T-cell (primary cell): Measurements from ENCODE around the gene ZMYM2. TPM values are rescaled to one million over a fixed set of nuclear protein-coding genes. Genes with fewer than 3 reads are reported as not detected.

Experiments
- ATAC-seq, 4 experiments: fragments of 200-7000 bp in 3 of 4; fragments of 150-1000 bp in 1 of 4; cut with Tn5 transposase; replicated peaks in 1 of 4; 1 replicate in 3 of 4; 2 replicates in 1 of 4; pipeline ENCODE4 v1.10.0; 2021; ENCODE audit warnings: moderate library complexity in 3 of 4, mild to moderate bottlenecking in 2 of 4, moderate number of reproducible peaks in 1 of 4
- CTCF ChIA-PET, 2 donors: fragments of 300-600 bp; sonication (Branson Sonifier 250); formaldehyde crosslinking; loops; one replicate each; lab custom pipeline; 2022; ENCODE audit warnings: antibody characterized with exemption in 2 of 2; lab: Charles Lee
- POLR2A ChIA-PET, 2 donors: fragments of 300-600 bp; sonication (Branson Sonifier 250); formaldehyde crosslinking; loops; one replicate each; lab custom pipeline; 2022; ENCODE audit warnings: antibody characterized with exemption in 2 of 2; lab: Charles Lee
- DNase-seq, 35 experiments: peaks; one replicate each; pipeline versions ENCODE4 v3.0.0 to v3.0.0-alpha.2; 2013 to 2023
- H3K27ac ChIP-seq: one replicate; pipeline ENCODE4 v1.5.1; 2013; ENCODE audit warnings: low read length
- H3K27me3 ChIP-seq, 2 experiments: replicated peaks in 1 of 2; 1 replicate in 1 of 2; 2 replicates in 1 of 2; pipeline versions ENCODE4 v1.6.1 to v1.7.0; 2013; ENCODE audit warnings: low read length in 1 of 2, mixed read lengths in 1 of 2; ENCODE audit not compliant: control insufficient read depth in 2 of 2, insufficient read depth in 2 of 2; ENCODE audit errors: extremely low read depth in 1 of 2
- H3K36me3 ChIP-seq, 2 donors: 1 replicate in 1 of 2; 2 replicates in 1 of 2; pipeline versions ENCODE4 v1.6.1 to v1.7.0; 2013; ENCODE audit warnings: low read length in 1 of 2; ENCODE audit not compliant: control insufficient read depth in 2 of 2, insufficient read depth in 1 of 2; ENCODE audit errors: extremely low read depth in 1 of 2
- H3K4me1 ChIP-seq, 2 experiments: 1 replicate in 1 of 2; 2 replicates in 1 of 2; pipeline versions ENCODE4 v1.6.1 to v1.7.0; 2013; ENCODE audit warnings: low read length in 2 of 2, mixed read lengths in 1 of 2; ENCODE audit not compliant: insufficient read depth in 2 of 2, control insufficient read depth in 1 of 2; ENCODE audit errors: extremely low read depth in 1 of 2
- H3K4me3 ChIP-seq, 2 donors: 1 replicate in 1 of 2; 2 replicates in 1 of 2; pipeline versions ENCODE4 v1.5.1 to v1.7.0; 2013; ENCODE audit warnings: mild to moderate bottlenecking in 2 of 2, low read length in 1 of 2, moderate library complexity in 1 of 2; ENCODE audit not compliant: control insufficient read depth in 1 of 2; ENCODE audit errors: extremely low read depth in 1 of 2
- H3K9me3 ChIP-seq: 2 replicates; pipeline ENCODE4 v1.7.0; 2013
- H3K27ac Mint-ChIP-seq, 2 donors: one replicate each; pipeline ENCODE4 v1.8.0; 2020 to 2021; ENCODE audit warnings: mild to moderate bottlenecking in 2 of 2, mixed read lengths in 2 of 2
- H3K27me3 Mint-ChIP-seq, 2 donors: one replicate each; pipeline ENCODE4 v1.8.0; 2021 to 2022; ENCODE audit warnings: mixed read lengths in 2 of 2
- H3K36me3 Mint-ChIP-seq: one replicate; pipeline ENCODE4 v1.8.0; 2021; ENCODE audit warnings: mixed read lengths
- H3K4me1 Mint-ChIP-seq, 3 donors: one replicate each; pipeline ENCODE4 v1.8.0; 2020 to 2022; ENCODE audit warnings: mixed read lengths in 3 of 3, mild to moderate bottlenecking in 1 of 3
- H3K4me3 Mint-ChIP-seq, 3 donors: one replicate each; pipeline ENCODE4 v1.8.0; 2020 to 2022; ENCODE audit warnings: mild to moderate bottlenecking in 3 of 3, mixed read lengths in 3 of 3, moderate library complexity in 3 of 3
- H3K9me3 Mint-ChIP-seq, 3 donors: one replicate each; pipeline ENCODE4 v1.8.0; 2020 to 2022; ENCODE audit warnings: mixed read lengths in 3 of 3
- WGBS: methylation state at CpG from one replicate; pipeline ENCODE4 v1.1.5; 2013; ENCODE audit warnings: missing lambda C conversion rate; ENCODE audit not compliant: insufficient coverage; 5-methylcytosine and 5-hydroxymethylcytosine counted together
- total RNA-seq, 35 experiments: library from RNA in 6 of 35; stranded (reverse) in 6 of 35; fragments of 120-200 nt in 1 of 35; gene quantifications; one replicate each; pipeline versions ENCODE4 v1.2.1 to v1.2.4 and lab custom pipeline; 2013 to 2026

The ZMYM2 gene
- total RNA-seq, 5 donors from 2014 or later (not counting 1 experiment from before 2014, with no cell fraction given), result 63.6 to 123 (median 83.6) TPM

GRCh38 chr13:20069956-20070355, 111.4 kb downstream of the ZMYM2 start:
- Histone ChIP-seq H3K4me3 (no peak overlapping the region), H3K27ac (no peak overlapping the region), H3K36me3 (peaks cover 0 to 58% of the 10 kb centered on the region in 2 donors), H3K4me1 (peaks cover 0 to 8% of the 10 kb centered on the region in 2 experiments), H3K9me3 (no peaks in the 10 kb centered on the region), H3K27me3 (no peaks in the 10 kb centered on the region)
- no peaks in the 10 kb centered on the region for H3K27me3 Mint-ChIP-seq
- H3K4me1 Mint-ChIP-seq, result peaks cover 4 to 18% (median 4%) of the 10 kb centered on the region in 3 donors
- no peak for ATAC-seq
- H3K27ac Mint-ChIP-seq, result no peak overlapping the region
- 83% methylated on average over 1 of the region's 3 CpGs for WGBS
- ChIA-PET POLR2A (no interaction called here), CTCF (interaction anchor here in 1 of 2 donors (0.6 kb wide), 1 partner anchor 58 kb away, joined by 3 read pairs; no protein-coding TSS in a partner anchor)
- no peaks in the 10 kb centered on the region for H3K9me3 Mint-ChIP-seq
- H3K36me3 Mint-ChIP-seq, result peaks cover 48% of the 10 kb centered on the region
- DNase-seq, result no peak
- H3K4me3 Mint-ChIP-seq, result no peak overlapping the region

DNA sequence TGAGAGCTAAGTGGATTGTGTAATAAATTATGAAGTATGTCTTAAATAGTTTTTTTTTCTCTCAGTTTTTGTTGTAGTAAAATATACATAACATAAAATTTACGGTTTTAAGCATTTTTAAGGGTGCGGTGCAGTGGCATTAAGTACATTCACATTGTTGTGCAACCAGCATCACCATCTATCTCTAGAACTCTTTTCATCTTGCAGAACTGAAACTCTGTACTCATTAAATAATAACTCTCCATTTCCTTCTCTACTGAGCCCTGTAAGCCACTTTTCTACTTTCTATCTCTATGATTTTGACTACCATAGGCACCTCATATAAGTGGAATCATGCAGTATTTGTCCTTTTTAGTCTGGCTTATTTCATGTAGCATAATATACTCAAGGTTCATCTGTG, 115.2 kb downstream of the ZMYM2 start:
- CTCF ChIA-PET, result no interaction called here
- WGBS, result no CpG with 5 or more reads among the region's 2 CpGs

DNA sequence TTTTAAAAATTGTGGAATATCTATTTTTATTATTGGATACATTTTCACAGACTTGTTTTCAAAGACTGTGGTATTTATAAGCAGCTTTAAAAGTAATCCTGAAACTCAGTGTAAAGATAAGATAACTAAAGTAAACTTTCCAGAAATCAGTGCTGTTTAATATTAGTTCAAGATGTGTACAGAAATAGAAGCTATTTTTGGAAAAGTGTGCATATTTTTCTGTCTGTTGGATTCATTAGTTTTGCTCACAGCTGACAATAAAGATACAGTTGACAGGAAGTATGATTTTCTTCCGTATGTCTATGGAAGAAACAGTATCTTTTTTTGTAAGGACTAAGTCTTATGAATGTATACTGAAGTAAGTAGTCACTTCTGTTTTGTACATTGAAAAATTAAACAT, 116.4 kb downstream of the ZMYM2 start:
- Mint-ChIP-seq H3K4me1 (peaks cover 4 to 20% (median 4%) of the 10 kb centered on the region in 3 donors), H3K27me3 (no peaks in the 10 kb centered on the region), H3K9me3 (no peaks in the 10 kb centered on the region), H3K36me3 (peaks cover 37% of the 10 kb centered on the region), H3K4me3 (no peak overlapping the region), H3K27ac (peak overlapping the region in 1 of 2 donors; percentile 22)
- Histone ChIP-seq H3K36me3 (peaks cover 0 to 32% of the 10 kb centered on the region in 2 donors), H3K27me3 (no peaks in the 10 kb centered on the region), H3K4me1 (peaks cover 0 to 8% of the 10 kb centered on the region in 2 experiments), H3K27ac (no peak overlapping the region), H3K4me3 (no peak overlapping the region), H3K9me3 (no peaks in the 10 kb centered on the region)
- no CpG with 5 or more reads among the region's 1 CpG for WGBS
- ChIA-PET CTCF (no interaction called here), POLR2A (no interaction called here)
- ATAC-seq, result no peak
- no peak for DNase-seq

More for the DNA sequence above, 115.2 kb downstream of the ZMYM2 start:
- peaks cover 44% of the 10 kb centered on the region for H3K36me3 Mint-ChIP-seq
- DNase-seq (no peak), ATAC-seq (no peak)
- no peaks in the 10 kb centered on the region for H3K9me3 ChIP-seq
- peaks cover 0 to 36% of the 10 kb centered on the region in 2 donors for H3K36me3 ChIP-seq
- H3K4me3 Mint-ChIP-seq, result no peak overlapping the region
- H3K27me3 ChIP-seq, result no peaks in the 10 kb centered on the region
- peaks cover 0 to 8% of the 10 kb centered on the region in 2 experiments for H3K4me1 ChIP-seq
- no peak overlapping the region for H3K4me3 ChIP-seq
- peaks cover 4 to 20% (median 4%) of the 10 kb centered on the region in 3 donors for H3K4me1 Mint-ChIP-seq
- H3K27ac ChIP-seq, result no peak overlapping the region
- no peaks in the 10 kb centered on the region for H3K9me3 Mint-ChIP-seq
- H3K27me3 Mint-ChIP-seq, result no peaks in the 10 kb centered on the region
- H3K27ac Mint-ChIP-seq, result no peak overlapping the region
- POLR2A ChIA-PET, result no interaction called here

DNA sequence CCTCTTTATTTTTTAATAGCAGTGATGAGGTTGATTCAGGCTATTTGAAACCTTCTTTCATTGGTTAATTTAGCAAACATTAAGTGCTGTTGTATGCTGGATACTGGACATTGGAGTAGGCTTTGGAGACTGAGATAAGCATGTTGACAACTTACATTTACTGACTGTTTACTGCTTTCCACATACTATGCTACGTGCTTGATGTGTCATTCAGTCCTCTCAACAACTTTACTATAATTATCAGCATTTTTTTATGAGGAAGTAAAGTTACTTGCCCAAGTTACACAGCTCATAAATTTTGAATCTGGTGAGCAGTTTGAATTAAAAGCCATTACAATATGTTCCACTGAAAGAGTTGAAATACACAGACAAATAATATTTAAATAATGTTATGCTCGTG, 118.6 kb downstream of the ZMYM2 start:
- no peaks in the 10 kb centered on the region for H3K27me3 Mint-ChIP-seq
- ATAC-seq (no peak), DNase-seq (no peak)
- Histone ChIP-seq H3K4me1 (peaks cover 0 to 4% of the 10 kb centered on the region in 2 experiments), H3K4me3 (no peak overlapping the region), H3K9me3 (no peaks in the 10 kb centered on the region), H3K27me3 (no peaks in the 10 kb centered on the region), H3K36me3 (peaks cover 0 to 21% of the 10 kb centered on the region in 2 donors), H3K27ac (no peak overlapping the region)
- no peaks in the 10 kb centered on the region for H3K9me3 Mint-ChIP-seq
- POLR2A ChIA-PET, result no interaction called here
- peaks cover 27% of the 10 kb centered on the region for H3K36me3 Mint-ChIP-seq
- H3K4me3 Mint-ChIP-seq, result no peak overlapping the region
- no peak overlapping the region for H3K27ac Mint-ChIP-seq
- CTCF ChIA-PET, result no interaction called here
- peaks cover 0 to 11% (median 1%) of the 10 kb centered on the region in 3 donors for H3K4me1 Mint-ChIP-seq
- no CpG with 5 or more reads among the region's 2 CpGs for WGBS

DNA sequence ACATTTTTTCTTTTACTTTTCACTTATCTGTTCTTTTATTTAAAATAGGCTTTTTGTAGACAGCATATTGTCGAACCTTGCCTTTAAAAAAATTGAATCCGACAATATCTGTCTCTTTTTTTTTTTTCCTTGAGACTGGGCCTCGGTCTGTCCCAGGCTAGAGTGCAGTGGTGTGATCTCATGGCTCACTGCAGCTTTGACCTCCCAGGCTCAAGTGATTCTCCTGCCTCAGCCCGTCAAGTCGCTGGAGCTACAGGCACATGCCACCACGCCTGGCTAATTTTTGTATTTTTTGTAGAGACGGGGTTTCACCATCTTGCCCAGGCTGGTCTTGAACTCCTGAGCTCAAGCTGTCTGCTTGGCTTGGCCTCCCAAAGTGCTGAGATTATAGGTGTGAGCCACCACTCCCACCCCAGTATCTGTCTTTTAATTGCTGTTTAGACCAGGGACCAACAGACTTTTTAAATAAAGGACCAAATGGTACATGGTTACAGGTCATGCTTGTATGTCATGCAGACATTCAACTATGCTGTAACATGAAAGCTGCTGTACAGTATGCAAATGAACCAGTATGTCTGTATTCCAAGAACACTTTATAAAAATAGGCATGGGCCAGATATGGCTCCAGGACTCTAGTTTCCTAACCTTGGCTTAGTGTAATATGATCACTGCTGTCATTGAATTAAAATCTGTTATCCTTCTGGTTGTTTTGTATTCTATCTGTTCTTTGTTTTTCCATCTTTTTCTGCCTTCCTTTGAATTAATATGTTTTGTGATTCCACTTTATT, 122.0 kb downstream of the ZMYM2 start:
- no peaks in the 10 kb centered on the region for H3K9me3 ChIP-seq
- peaks cover 6 to 45% of the 10 kb centered on the region in 2 donors for H3K36me3 ChIP-seq
- H3K4me1 ChIP-seq, result no peaks in the 10 kb centered on the region
- ChIA-PET CTCF (interaction anchor here in 1 of 2 donors (0.6 kb wide), 1 partner anchor 120 kb away, joined by 3 read pairs; no protein-coding TSS in a partner anchor), POLR2A (no interaction called here)
- H3K4me3 Mint-ChIP-seq, result no peak overlapping the region
- peaks cover 37% of the 10 kb centered on the region for H3K36me3 Mint-ChIP-seq
- H3K4me1 Mint-ChIP-seq, result no peaks in the 10 kb centered on the region
- H3K27me3 Mint-ChIP-seq, result no peaks in the 10 kb centered on the region
- no peak for ATAC-seq
- 92% methylated on average over 2 of the region's 7 CpGs for WGBS
- no peak overlapping the region for H3K27ac ChIP-seq
- peak overlapping the region in 1 of 2 donors; percentile 27 for H3K27ac Mint-ChIP-seq
- H3K27me3 ChIP-seq, result no peaks in the 10 kb centered on the region
- DNase-seq, result no peak
- H3K4me3 ChIP-seq, result no peak overlapping the region
- no peaks in the 10 kb centered on the region for H3K9me3 Mint-ChIP-seq

GRCh38 chr13:20090349-20090748, 131.8 kb downstream of the ZMYM2 start:
- ChIA-PET CTCF (no interaction called here), POLR2A (interaction anchor here in 1 of 2 donors (0.5 to 0.6 kb wide), 2 partner anchors 37 to 434 kb away, joined by 3 to 4 read pairs; no protein-coding TSS in a partner anchor)
- no peaks in the 10 kb centered on the region for H3K4me1 ChIP-seq
- Mint-ChIP-seq H3K27ac (no peak overlapping the region), H3K4me1 (no peaks in the 10 kb centered on the region), H3K36me3 (peaks cover 10% of the 10 kb centered on the region), H3K4me3 (no peak overlapping the region), H3K27me3 (no peaks in the 10 kb centered on the region), H3K9me3 (no peaks in the 10 kb centered on the region)
- H3K27me3 ChIP-seq, result no peaks in the 10 kb centered on the region
- H3K36me3 ChIP-seq, result peaks cover 0 to 7% of the 10 kb centered on the region in 2 donors
- ATAC-seq (peak in 1 of 4 experiments; percentile 57), DNase-seq (peak in 1 of 35 experiments; percentile 21)
- H3K4me3 ChIP-seq, result no peak overlapping the region
- H3K9me3 ChIP-seq, result no peaks in the 10 kb centered on the region
- WGBS, result no CpG with 5 or more reads among the region's 1 CpG
- no peak overlapping the region for H3K27ac ChIP-seq
